Endothelial cell of umbilical vein (primary cell): Measurements from ENCODE around the gene C1QTNF8.

Experiments used
- CTCF ChIP-seq, 2 donors: IDR thresholded peaks; 1 replicate in 1 of 2; 2 replicates in 1 of 2; pipeline ENCODE4 v1.5.1; 2011; ENCODE audit warnings: low read length in 2 of 2, mild to moderate bottlenecking in 2 of 2, moderate library complexity in 2 of 2, control low read depth in 1 of 2, inconsistent platforms in 1 of 2, low read depth in 1 of 2; ENCODE audit not compliant: insufficient read depth in 1 of 2; ENCODE audit errors: extremely low read depth in 1 of 2
- EZH2 ChIP-seq: IDR thresholded peaks from 2 replicates; pipeline ENCODE4 v1.6.1; 2012; ENCODE audit warnings: borderline replicate concordance, low read depth, mild to moderate bottlenecking, moderate library complexity, low read length, inconsistent platforms; ENCODE audit not compliant: severe bottlenecking

- TF ChIP-seq CTCF (IDR thresholded peaks at IDR 0.05; ENCODE audit: extremely low read depth in 1 of 2, insufficient read depth in 1 of 2, low read depth in 1 of 2, low read length in 2 of 2) (no peak), EZH2 (no peak)
These were observed 50.6 kb downstream of the C1QTNF8 start for GRCh38 chr16:1045310-1045992.
